ENCODE data around the gene SLITRK3.

DNA sequence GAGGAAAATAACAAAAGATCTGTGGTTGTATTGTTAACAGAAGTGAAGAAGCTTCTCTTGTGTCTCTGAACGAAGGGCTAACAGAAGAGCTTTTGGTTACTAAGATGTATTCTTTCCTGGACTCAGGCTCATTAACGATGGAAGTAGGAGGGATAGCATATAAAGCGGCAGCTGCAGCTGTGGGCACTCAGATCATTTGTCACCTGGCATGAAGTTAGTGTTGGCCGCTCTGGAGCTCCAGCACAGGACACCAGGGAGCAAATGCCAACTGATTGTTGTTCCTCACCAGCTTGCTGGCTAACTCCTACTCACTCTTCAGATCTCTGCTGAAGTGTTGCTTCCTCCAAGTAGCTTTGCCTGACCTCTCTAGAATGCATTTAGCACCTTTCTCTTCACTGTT lies 15.5 kb upstream of the SLITRK3 start:
- no peak for TF ChIP-seq EZH2phosphoT487 (conservative IDR thresholded peaks at IDR 0.05; ENCODE audit: low read length)
- TF ChIP-seq, protein P1, sequence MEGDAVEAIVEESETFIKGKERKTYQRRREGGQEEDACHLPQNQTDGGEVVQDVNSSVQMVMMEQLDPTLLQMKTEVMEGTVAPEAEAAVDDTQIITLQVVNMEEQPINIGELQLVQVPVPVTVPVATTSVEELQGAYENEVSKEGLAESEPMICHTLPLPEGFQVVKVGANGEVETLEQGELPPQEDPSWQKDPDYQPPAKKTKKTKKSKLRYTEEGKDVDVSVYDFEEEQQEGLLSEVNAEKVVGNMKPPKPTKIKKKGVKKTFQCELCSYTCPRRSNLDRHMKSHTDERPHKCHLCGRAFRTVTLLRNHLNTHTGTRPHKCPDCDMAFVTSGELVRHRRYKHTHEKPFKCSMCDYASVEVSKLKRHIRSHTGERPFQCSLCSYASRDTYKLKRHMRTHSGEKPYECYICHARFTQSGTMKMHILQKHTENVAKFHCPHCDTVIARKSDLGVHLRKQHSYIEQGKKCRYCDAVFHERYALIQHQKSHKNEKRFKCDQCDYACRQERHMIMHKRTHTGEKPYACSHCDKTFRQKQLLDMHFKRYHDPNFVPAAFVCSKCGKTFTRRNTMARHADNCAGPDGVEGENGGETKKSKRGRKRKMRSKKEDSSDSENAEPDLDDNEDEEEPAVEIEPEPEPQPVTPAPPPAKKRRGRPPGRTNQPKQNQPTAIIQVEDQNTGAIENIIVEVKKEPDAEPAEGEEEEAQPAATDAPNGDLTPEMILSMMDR (IDR thresholded peaks at IDR 0.05; ENCODE audit: insufficient read depth, low read length, poor library complexity, severe bottlenecking), result no peak
